ENCODE results near the gene DCTPP1. TPM values are rescaled to one million over a fixed set of nuclear protein-coding genes. Genes with fewer than 3 reads are reported as not detected.

The DCTPP1 gene
- polyA plus RNA-seq, 3 donors, result 10.5 to 45.5 (median 32.2) TPM

GRCh38 chr16:30416047-30416603 lies 13.7 kb downstream of the DCTPP1 start:
- H3K9ac ChIP-seq (ENCODE audit: insufficient read depth, low read length, poor library complexity, severe bottlenecking), result no peak overlapping the region
- WGBS (ENCODE audit: insufficient coverage), result 98% methylated on average over 4 of the region's 4 CpGs
- peaks cover 17% of the 10 kb centered on the region for H3K4me1 Mint-ChIP-seq
- no peak overlapping the region for H3K4me2 ChIP-seq (replicated peaks; ENCODE audit: extremely low read depth, low read length, poor library complexity, severe bottlenecking)
- peaks cover 13 to 22% of the 10 kb centered on the region in 2 donors for H3K4me1 ChIP-seq (ENCODE audit: control insufficient read depth in 1 of 2, insufficient read depth in 2 of 2, low read length in 2 of 2)
- H2AFZ ChIP-seq (ENCODE audit: insufficient read depth, low read depth, low read length, poor library complexity, severe bottlenecking), result no peak overlapping the region
- H3K9me3 ChIP-seq (replicated peaks in 1 of 2; ENCODE audit: control insufficient read depth in 1 of 2, insufficient read depth in 1 of 2, low read length in 2 of 2), result no peaks in the 10 kb centered on the region
- H3K27me3 Mint-ChIP-seq (ENCODE audit: low read depth in 3 of 3), result peaks cover 0 to 2% (median 1%) of the 10 kb centered on the region in 3 donors
- no peak overlapping the region for H3K27ac Mint-ChIP-seq
- H3K4me3 Mint-ChIP-seq, result no peak overlapping the region
- intact Hi-C loops (cut with micrococcal nuclease), result no loop called here
- H3K9me3 Mint-ChIP-seq, result no peaks in the 10 kb centered on the region
- H3K27ac ChIP-seq (ENCODE audit: low read depth in 1 of 2, low read length in 2 of 2), result no peak overlapping the region
- H4K20me1 ChIP-seq (ENCODE audit: insufficient read depth, low read length), result no peaks in the 10 kb centered on the region
- no peak overlapping the region for H3K4me3 ChIP-seq (replicated peaks in 1 of 3; ENCODE audit: low read depth in 2 of 3, low read length in 3 of 3)
- no peaks in the 10 kb centered on the region for H3K27me3 ChIP-seq (ENCODE audit: control insufficient read depth in 2 of 2, insufficient read depth in 2 of 2, low read length in 2 of 2)
- no peaks in the 10 kb centered on the region for H3K79me2 ChIP-seq (ENCODE audit: insufficient read depth, low read length)
- DNase-seq, result no peak
- TF ChIP-seq CTCF (IDR thresholded peaks at IDR 0.05), result no peak
- peaks cover 17 to 20% of the 10 kb centered on the region in 2 donors for H3K36me3 Mint-ChIP-seq
- H3K36me3 ChIP-seq (replicated peaks in 1 of 2; ENCODE audit: control insufficient read depth in 1 of 2, insufficient read depth in 2 of 2, low read length in 2 of 2), result peaks cover 0 to 17% of the 10 kb centered on the region in 2 donors

- H3K36me3 ChIP-seq (replicated peaks in 1 of 2; ENCODE audit: control insufficient read depth in 1 of 2, insufficient read depth in 2 of 2, low read length in 2 of 2), result peaks cover 0 to 9% of the 10 kb centered on the region in 2 donors
- H3K4me2 ChIP-seq (replicated peaks; ENCODE audit: extremely low read depth, low read length, poor library complexity, severe bottlenecking), result no peak overlapping the region
- no peak overlapping the region for H3K4me3 Mint-ChIP-seq
- no peaks in the 10 kb centered on the region for H3K27me3 ChIP-seq (ENCODE audit: control insufficient read depth in 2 of 2, insufficient read depth in 2 of 2, low read length in 2 of 2)
- no peaks in the 10 kb centered on the region for H3K9me3 Mint-ChIP-seq
- no peak overlapping the region for H3K27ac ChIP-seq (ENCODE audit: low read depth in 1 of 2, low read length in 2 of 2)
- H3K27me3 Mint-ChIP-seq (ENCODE audit: low read depth in 3 of 3), result peaks cover 0 to 2% (median 1%) of the 10 kb centered on the region in 3 donors
- DNase-seq, result no peak
- TF ChIP-seq CTCF (IDR thresholded peaks at IDR 0.05), result no peak
- H3K9me3 ChIP-seq (replicated peaks in 1 of 2; ENCODE audit: control insufficient read depth in 1 of 2, insufficient read depth in 1 of 2, low read length in 2 of 2), result no peaks in the 10 kb centered on the region
- H3K4me1 Mint-ChIP-seq, result peaks cover 23% of the 10 kb centered on the region
- no peak overlapping the region for H3K27ac Mint-ChIP-seq
- H3K4me1 ChIP-seq (ENCODE audit: control insufficient read depth in 1 of 2, insufficient read depth in 2 of 2, low read length in 2 of 2), result peaks cover 19 to 30% of the 10 kb centered on the region in 2 donors
- H2AFZ ChIP-seq (ENCODE audit: insufficient read depth, low read depth, low read length, poor library complexity, severe bottlenecking), result no peak overlapping the region
- H3K36me3 Mint-ChIP-seq, result peaks cover 7 to 17% of the 10 kb centered on the region in 2 donors
- no peaks in the 10 kb centered on the region for H3K79me2 ChIP-seq (ENCODE audit: insufficient read depth, low read length)
- no peaks in the 10 kb centered on the region for H4K20me1 ChIP-seq (ENCODE audit: insufficient read depth, low read length)
- 100% methylated on average over 2 of the region's 5 CpGs for WGBS (ENCODE audit: insufficient coverage)
- no peak overlapping the region for H3K9ac ChIP-seq (ENCODE audit: insufficient read depth, low read length, poor library complexity, severe bottlenecking)
- intact Hi-C loops (cut with micrococcal nuclease), result no loop called here
- no peak overlapping the region for H3K4me3 ChIP-seq (replicated peaks in 1 of 3; ENCODE audit: low read depth in 2 of 3, low read length in 3 of 3)
Observed at GRCh38 chr16:30414159-30414558, 15.7 kb downstream of the DCTPP1 start.
